ENCODE results near the gene HSPB2.
A peak's percentile ranks its signal among the peaks of the same experiment; 100 is the strongest.
"Not testable (repeated sequence)": the region's sequence is repeated elsewhere in the genome, so short reads cannot be mapped to it uniquely, and the experiment has no call there.

Gene HSPB2

DNA sequence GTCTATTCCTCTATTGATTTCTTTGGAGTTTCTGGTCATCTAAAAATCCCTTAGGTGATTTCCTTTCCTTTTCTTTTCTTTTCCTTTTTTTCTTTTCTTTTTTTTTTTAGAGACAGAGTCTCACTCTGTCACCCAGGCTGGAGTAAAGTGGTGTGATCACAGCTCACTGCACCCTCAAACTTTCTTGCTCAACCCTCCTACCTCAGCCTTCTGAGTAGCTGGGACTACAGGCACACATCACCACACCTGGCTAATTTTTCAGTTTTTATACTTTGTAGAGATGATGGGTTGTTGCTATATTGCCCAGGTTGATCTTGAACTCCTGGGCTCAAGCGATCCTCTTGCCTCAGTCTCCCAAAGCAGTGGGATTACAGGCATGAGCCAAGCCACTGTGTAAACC is 4.2 kb downstream of the HSPB2 start:
- no peak for FAIRE-seq

DNA sequence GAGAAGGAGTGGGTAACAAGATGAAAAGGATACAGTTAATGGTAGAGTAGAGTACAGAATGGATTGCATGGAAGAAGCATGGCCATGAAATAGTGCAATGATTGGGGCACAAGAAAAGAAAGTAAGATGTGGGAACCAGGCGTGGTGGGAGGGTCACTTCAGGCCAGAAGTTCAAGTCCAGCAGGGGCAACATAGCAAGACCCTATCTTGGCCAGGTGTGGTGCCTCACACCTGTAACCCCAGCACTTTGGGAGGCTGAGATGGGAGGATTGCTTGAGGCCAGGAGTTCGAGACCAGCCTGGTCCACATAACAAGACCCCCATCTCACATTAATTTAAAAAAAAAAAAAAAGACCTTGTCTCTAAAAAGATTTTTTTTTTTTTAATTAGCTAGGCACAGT is 4.8 kb downstream of the HSPB2 start:
- no peak for FAIRE-seq

DNA sequence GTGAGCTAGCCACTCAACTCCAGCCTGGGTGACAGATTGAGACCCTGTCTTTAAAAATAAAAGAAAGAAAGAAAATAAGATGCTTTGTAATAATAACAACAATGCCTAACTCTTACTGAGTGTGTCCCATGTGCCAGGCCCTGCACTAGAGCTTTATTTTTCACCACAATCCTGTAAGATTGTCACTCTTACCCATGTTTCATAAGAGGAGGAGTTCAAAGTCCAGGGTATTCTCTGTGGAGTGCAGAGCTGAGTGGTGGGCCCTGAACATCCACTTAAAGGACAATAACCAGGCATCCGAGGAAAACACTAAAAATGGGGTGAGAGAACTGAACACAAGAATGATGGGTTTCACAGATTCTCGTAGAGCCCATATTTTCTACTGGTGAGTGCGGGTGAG is 5.3 kb downstream of the HSPB2 start:
- FAIRE-seq = no peak

DNA sequence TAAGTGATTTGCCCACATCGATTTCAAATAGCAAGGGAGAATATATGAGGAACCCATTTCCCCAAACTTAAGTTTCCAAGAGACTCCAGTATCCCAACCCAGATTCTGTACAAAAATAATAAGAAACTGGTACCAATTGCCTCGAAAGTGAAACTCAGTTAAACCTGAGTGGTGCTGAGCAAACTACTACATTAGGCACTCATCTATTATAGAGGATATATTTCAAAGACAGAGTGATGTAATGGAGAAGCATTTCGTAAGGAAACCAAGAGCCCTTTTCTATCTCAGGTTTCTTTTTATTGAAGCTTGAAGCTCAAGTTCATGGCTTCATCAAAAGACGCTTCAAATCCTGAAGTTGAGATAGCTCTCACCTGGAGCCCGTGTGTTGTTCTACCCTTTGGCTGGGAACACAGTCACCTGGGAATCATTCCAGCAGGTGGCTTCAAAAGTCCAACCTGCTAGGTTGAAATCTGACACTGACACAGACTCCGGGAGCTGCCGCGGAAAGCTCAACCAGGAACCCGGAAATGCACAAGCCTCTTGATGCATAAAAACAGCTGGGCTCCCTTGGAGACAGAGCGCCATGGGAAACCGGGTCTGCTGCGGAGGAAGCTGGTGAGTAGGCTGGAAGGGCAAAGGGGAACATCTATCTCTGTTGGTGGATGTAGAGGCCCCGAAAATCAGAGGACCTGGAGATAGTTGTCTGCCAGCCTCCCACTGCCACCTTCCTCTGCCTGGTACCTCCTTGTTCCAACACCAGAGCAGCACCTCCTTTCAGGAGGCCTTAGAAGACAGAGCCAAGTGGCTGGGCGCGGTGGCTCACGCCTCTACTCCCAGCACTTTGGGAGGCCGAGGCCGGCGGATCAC is 6.1 kb downstream of the HSPB2 start, which contains the start of gene C11orf52:
C11orf52 (plus strand) TSS at position 524 of the 867 bp plus-strand sequence; CDS start at position 584, 60 bp downstream.
- FAIRE-seq = peak; percentile 93

DNA sequence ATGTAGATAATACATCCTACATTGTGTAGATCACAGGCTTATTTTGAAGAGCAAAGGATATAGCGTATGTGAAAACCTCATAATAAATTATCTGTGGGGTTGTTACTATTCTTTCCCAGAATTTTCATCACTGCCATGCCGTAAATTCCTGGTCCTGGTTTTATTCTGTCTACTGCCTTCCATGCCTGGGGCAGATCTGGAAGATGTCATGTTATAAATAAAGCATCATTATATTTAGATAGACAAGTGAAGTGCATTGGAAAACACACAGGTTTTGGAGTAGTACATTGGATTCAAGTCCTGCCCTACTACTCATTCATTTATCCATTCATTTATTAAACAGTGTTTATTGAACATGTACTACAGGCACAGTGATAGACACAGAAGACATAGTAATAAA is 8.4 kb downstream of the HSPB2 start:
- FAIRE-seq = no peak

DNA sequence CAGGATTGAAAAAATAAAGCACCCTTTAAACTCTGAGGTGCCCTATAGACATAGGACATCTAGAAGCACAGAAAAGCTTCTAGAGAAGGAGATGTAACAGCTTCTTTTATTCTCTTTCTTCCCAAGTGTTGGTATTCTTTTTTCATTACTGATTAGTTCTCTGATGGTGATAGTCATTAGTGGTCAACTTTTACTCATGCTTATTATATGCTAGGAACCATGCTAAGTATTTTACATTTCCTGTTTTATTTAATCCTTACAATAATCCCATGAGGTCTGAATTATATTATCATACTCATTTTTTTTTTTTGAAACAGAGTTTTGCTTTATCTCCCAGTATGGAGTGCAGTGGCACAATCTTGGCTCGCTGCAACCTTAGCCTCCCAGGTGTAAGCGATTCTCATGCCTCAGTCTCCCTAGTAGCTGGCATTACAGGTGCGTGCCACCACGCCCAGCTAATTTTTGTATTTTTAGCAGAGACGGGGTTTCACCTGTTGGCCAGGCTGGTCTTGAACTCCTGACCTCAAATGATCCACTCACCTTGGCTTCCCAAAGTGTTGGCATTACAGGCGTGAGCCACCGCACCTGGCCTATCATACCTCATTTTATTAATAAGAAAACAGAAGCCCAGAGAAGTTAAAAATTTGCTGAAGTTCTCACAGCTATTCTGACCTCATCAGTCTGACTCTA is 9.2 kb downstream of the HSPB2 start:
- FAIRE-seq = no peak

DNA sequence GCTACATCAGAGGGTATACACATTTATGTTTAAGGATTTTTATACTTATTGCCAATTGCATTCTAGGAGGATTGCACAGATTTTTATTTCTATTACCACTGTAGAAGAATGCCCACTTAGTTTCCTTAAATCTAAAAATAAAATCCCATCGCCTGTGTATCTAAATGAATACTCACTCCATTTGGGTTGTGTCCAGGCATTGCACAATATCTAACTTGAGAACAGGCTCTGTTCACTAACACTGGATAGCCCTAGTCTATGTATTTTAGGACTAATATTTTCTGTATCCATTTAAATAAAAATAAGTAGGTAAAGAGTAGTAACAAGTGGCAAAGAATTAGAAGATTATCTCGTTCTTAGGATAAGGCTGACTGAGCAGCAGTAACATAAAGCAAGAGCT is 10.3 kb downstream of the HSPB2 start:
- no peak for FAIRE-seq

DNA sequence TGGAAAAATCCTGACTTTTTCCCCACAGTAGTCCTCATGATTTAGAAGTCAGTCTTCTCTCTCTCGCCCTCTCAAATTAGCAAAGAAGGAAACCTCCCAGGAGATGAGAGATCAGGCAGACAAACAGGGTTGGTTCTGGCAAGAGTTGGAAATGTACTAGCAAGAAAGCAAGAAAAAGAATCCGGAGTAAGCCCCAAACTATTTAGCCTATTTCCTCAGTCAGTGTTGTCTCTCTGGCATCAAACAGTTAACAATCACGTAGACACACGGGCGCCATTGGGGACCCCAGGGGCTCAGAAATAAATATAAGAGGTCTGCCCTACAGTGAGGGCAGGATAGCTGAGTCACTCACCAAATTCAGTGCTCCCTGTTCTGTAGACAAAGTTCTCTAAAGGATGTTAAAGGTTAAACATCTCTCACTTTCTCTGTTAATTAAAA is 10.8 kb downstream of the HSPB2 start:
- no peak for FAIRE-seq

DNA sequence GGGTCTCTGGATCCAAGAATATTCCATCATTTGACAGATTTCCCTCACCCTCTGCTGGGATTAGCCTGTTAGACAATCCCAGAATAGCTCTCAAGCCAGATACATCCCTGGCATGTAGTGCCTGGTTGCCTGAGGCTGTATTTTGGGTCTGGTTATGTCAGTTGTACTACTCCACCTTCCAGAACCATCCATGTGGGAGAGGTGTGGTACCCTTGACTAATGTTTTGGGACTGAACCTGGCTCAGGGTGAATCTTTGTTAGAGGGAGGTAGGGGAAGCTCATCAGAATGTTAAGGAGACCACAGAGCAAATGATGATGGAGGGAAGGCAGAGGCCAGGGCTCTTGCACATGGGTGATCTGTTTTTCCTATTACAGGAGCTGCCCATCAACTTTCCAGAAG is 11.4 kb downstream of the HSPB2 start:
- FAIRE-seq = no peak

DNA sequence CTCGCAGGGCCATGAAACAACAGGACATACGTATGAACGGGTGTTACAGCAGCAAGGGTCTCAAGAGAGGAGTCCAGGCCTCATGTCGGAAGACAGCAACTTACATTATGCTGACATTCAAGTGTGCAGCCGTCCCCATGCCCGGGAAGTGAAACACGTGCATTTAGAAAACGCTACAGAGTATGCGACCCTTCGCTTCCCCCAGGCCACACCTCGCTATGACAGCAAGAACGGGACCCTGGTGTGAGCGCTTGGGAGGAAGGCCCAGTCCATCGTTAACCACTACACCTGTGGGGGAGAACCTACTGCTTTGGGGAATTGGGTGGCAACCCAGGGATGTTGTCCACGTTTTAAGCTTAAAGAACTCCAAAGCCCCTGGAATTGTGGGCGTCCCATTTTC is 13.4 kb downstream of the HSPB2 start:
- no peak for FAIRE-seq

DNA sequence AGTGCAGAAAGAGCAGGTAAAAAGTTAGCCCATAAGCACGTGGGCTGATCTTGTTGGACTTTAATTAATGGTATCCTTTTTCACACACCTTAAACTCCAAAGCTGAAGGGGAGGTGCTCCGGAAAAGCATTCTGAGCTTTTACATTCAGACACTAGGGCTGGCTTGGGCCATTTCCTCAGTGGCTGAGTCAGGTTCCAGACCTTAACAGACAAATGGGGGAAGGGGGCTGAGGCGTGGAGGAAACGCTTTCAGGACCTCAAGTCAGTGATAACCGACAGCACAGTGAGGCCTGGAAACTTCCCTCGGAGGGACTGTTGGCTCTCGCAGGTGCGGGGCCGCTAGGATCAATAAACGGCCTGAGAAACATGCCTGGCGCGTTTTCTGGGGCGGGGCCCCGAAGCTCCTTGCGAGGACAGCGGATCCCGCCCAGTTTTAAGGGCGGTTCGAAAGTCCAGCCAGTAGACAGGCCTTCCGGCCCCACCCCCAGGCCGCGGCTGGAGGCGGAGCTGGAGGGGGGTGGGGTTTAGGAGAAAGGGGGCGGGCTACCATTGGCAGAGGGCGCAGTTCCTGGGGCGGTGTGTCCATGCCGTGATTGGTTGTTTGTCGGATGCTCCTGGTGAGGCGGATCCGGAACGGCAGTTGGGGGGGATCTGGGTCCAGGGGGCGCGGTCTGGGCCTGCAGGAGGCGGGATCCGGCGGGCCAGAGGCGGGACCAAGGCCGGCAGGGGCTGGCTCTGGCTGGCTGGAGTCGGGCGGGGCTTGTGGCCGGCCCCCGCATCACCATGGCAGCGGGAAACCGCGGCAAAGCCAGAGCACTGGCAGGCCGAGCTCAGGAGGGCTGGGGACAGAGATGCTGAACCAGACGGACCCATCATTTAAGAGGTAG is 14.2 kb downstream of the HSPB2 start:
- no peak for FAIRE-seq

DNA sequence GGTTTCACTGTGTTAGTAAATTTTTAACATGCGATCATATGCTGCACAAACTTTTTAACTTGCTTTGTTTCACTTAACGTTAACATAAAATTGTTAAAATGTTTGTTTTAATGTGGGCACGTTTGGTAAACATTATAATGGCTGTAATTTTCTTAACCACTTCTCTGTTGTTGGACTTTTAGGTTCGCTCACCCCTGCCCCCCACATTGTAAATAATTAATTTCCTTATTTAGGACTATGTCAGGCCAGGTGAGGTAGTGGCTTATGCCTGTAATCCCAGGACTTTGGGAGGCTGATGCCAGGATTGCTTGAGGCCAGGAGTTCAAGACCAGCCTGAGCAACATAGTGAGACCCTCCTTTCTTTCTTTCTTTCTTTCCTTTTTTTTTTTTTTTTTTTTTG is 17.9 kb downstream of the HSPB2 start:
- FAIRE-seq = no peak

DNA sequence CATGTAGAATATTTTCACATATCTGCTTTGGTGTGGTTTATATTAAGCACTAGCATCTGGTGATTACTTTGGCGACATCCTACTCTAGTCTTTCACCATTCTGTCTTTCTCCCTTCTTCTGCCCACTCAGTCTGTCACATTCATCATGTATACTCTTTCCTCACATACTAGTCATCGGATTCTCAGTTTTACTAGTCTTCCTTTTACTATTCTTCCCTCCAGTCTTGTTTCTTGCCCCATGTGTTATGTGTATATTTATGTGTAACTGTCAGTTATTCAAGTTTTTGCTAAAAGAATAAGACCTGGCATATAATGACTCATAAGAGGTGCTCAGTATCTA is 20.0 kb downstream of the HSPB2 start:
- FAIRE-seq = no peak

DNA sequence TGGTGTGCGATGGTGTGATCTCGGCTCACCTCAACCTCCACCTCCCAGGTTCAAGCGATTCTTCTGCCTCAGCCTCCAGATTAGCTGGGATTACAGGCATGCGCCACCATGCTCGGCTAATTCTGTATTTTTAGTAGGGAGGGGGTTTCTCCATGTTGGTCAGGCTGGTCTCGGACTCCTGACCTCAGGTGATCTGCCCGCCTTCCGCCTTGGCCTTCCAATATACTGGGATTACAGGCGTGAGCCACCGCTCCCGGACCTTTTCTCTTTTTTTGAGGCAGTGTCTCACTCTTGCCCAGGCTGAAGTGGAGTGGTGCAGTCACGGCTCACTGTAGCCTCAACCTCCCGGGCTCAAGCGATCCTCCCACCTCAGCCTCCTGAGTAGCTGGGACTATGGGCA is 20.6 kb downstream of the HSPB2 start:
- FAIRE-seq = not testable (repeated sequence)

DNA sequence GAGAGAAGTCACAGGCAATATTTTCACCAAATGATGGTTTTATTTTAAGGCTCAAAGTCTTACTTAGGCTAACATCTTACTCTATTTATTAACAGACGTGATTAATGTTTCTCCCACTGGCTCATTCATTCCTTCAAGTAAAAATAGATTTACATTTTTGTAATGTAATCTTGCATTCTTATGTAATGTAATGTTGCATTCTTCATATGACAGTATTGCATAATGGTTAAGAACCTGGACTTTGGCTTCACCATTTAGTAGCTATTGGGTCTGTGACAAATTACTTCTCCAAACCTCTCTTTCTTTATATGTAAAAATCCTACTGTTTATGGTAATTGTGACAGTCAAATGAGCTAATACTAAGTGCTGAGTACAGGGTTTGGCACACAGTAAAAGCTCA is 21.3 kb downstream of the HSPB2 start:
- no peak for FAIRE-seq

DNA sequence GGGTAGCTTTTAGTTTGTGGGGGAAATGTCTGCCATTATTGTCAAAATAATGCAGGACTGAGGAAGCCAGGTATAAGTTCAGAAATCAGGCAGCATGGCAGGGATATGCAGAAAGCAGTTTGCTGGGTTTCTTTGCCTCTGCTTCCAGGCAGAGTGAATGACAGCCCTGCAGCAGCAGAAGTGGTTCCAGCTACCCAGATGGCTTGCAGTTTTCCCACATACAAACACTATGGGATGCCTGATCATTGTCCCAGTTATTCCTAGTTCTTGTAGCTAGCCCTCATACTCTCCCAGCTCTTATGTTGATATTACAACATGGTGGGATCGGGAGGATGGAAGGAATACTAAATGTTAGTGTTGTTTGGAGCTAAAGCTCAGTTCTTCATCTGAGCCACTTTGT is 21.8 kb downstream of the HSPB2 start:
- FAIRE-seq = no peak

DNA sequence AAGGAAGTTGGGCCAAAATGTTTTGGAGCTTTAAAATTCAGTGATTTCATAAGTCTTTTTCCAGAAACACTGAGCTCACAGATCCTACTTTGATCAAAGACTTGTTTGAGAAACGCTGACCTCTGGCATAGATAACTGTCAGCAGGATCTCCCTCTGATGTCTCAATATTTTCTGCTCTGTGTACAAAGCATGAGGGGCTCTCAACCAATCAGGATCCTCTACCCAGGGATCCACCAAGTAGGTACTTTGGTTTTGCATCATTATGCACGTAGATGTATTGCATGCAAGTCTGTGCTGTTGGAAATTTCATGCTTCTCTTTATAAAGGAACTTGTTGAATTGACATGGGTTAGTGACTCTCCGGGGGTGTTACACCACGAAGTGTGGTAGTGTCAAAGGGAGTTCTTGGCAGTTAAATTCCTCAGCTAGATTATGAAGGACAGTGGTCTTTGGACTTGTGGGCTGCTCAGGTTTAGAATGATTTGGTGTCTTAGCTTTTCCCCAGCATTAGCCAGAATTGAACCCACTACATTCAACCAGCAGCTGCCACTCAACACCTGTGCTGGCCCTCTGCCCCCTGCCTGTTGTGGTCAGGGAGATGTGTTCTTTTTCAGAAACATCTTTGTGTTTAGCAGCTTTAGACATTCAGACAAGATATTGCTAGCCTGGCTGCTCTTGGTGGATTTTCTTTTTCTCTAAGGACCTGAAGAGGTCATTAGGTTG is 22.9 kb downstream of the HSPB2 start:
- no peak for FAIRE-seq

DNA sequence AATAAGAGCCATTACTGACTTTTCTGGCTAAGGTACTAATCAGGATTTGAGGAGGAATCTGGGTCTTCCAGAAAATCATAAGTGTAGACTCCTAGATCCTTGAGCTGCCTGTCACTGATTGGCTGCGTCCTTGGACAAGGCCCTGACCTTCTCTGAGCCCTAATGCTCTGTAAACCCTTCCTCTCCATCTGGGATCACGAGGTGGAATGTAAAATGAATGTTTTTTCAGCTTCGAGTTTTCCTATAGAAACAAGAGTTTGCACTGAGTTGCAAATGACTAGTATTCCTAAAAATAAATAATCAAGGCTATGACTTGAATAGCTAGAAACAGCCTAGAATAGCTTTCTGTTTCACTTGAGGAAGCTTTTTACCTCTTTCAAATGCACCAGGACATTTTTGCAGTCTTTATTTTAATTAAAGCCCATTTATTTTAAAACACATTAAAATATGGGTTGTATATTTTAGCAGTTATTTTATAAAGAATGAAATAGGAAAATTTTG is 23.6 kb downstream of the HSPB2 start:
- FAIRE-seq = no peak

DNA sequence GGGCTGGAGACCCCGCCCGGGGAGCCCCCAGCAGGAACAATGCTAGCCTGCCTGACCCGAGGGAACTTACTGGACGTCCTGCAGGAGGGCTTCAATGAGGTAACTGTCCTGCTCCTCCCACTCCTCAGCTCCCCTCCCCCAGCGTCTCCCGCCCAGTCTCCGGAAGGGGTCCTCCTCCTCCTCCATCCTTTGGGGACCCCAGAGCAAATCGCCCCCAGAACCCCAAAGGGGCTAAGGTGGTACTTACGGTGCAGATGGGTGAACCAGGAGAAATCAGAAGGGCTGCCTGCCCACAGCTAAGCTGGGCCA is 24.9 kb downstream of the HSPB2 start:
- FAIRE-seq = no peak

DNA sequence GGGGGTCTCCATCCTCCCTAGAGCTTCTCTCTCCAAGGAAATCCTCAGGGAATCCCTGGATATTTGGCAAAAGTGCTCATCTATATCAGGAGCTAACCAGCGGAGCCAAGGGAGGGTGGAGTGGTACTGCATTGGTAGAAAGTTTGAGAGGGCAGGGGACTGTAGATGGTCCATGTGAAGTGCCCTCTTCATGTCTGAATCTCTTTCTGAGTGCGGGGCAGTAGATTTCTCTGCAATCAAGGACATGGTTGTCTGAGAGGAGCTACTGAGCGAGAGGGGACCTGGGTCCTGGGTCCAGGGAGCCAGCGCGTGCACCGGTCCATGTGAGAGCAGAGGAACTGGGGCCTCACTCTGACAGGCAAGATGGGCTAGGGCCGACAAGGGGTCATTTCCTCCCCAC is 25.3 kb downstream of the HSPB2 start:
- no peak for FAIRE-seq

DNA sequence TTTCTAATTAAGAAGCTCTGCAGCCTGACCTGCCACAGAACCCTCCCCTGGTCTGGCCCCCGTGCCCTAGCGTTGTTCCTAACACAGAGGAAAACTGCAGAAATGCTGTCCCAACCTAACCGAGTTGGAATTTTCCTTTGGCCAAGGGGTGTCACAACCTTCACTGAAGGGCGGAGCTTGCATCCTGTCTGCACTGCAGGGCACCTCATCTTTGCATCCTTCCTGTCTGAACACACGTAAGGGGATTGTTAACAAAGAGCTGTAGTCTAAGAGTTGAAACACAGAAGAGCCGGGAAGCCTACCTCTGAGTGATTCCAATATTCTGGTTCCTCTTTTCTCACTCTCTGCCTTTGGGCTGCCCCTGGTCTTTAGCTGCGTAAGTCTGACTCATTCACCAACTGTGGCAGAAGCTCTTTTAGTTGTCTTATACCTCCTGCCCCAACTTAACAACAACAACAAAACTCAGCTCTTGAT is 26.2 kb downstream of the HSPB2 start:
- no peak for FAIRE-seq

DNA sequence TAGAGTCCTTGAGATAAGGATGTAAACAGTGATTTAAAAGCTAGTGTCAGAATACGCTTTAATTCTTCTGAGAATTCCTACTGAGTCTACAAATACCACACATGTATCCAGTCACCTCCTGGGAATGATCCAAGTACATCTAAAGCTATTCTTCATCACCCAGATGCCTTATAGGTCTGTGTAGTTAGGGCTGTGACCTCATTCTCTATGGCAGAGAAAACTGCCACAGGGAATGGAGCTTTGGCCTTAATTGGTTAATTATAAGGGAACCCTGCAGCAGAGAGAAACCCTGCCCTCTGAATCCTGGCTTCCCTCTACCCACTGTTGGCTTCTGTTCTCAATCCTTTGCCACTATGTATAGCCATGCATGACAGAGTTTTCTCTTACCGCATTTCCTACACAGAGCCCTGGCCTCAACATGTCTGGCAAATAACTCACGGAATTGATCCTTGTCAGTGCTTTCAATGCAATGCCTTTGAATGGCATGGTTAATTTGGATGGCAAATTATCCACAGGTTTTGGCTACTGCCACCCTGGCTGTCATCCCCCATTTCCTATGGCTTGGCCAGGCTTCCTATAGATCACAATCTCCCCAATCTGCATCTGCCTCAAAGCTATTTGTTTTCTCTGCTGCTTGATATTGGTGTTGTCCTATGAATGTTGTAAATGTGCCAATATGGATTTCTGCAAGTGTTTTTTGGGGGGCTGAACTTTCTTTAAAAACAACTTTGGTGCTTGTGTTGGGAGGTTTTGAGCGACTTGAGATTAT is 27.5 kb downstream of the HSPB2 start:
- no peak for FAIRE-seq
